ENCODE results near the gene GPR83.

The GPR83 gene

GRCh38 chr11:94328587-94329080, 72.6 kb downstream of the GPR83 start:
- no peak overlapping the region for H3K27ac ChIP-seq
- TF ChIP-seq CTCF (conservative IDR thresholded peaks at IDR 0.05): no peak

Measured in VCaP (cell line).